IMR-90 (cell line): ENCODE results near the gene ACBD3. TPM values are rescaled to one million over a fixed set of nuclear protein-coding genes. Genes with fewer than 3 reads are reported as not detected.

ENCODE experiments used
- ATAC-seq: fragments of 200-7000 bp; cut with Tn5 transposase; 2 replicates; pipeline ENCODE4 v1.9.1; 2020; ENCODE audit warnings: low read depth, mild to moderate bottlenecking, moderate library complexity
- BruUV-seq: library from RNA; stranded (reverse); fragments of 400-500 nt; replicated peaks from 2 replicates; lab custom pipeline; 2021; lab: Mats Ljungman, UMichigan
- CTCF ChIA-PET: fragments of 300-600 bp; formaldehyde crosslinking; extraction: SDS; loops from one replicate; lab custom pipeline; 2021; ENCODE audit warnings: antibody characterized with exemption; lab: Yijun Ruan, JAX
- POLR2A ChIA-PET: fragments of 300-600 bp; sonication (Branson Sonifier 250); formaldehyde crosslinking; loops from one replicate; lab custom pipeline; 2022; ENCODE audit warnings: antibody characterized with exemption; ENCODE audit not compliant: unreplicated experiment; lab: Charles Lee
- DNase-seq: peaks from one replicate; pipeline ENCODE4 v3.0.0; 2013
- H2AFZ ChIP-seq: replicated peaks from 2 replicates; pipeline ENCODE3; 2013; ENCODE audit warnings: low read length, mild to moderate bottlenecking; ENCODE audit not compliant: poor library complexity
- H2AK5ac ChIP-seq: 2 replicates; pipeline ENCODE4 v1.6.1; 2013; ENCODE audit warnings: low read depth, low read length, inconsistent platforms
- H2AK9ac ChIP-seq: replicated peaks from 2 replicates; pipeline ENCODE3; 2013; ENCODE audit warnings: mild to moderate bottlenecking, low read depth, low read length, moderate library complexity; ENCODE audit not compliant: poor library complexity
- H2BK120ac ChIP-seq: 2 replicates; pipeline ENCODE4 v1.6.1; 2013; ENCODE audit warnings: low read depth, low read length, inconsistent platforms
- H2BK15ac ChIP-seq: 3 replicates; pipeline ENCODE4 v1.6.1; 2013; ENCODE audit warnings: low read depth, low read length, inconsistent platforms
- H2BK20ac ChIP-seq: 2 replicates; pipeline ENCODE4 v1.6.1; 2013; ENCODE audit warnings: low read depth, mild to moderate bottlenecking, inconsistent platforms, low read length, moderate library complexity
- H2BK5ac ChIP-seq: 2 replicates; pipeline ENCODE4 v1.6.1; 2013; ENCODE audit warnings: mild to moderate bottlenecking, low read depth, low read length, inconsistent platforms; ENCODE audit not compliant: poor library complexity, severe bottlenecking
- H3K14ac ChIP-seq: replicated peaks from 2 replicates; pipeline ENCODE4 v1.6.1; 2013; ENCODE audit warnings: low read depth, low read length, inconsistent platforms
- H3K18ac ChIP-seq: 2 replicates; pipeline ENCODE4 v1.6.1; 2013; ENCODE audit warnings: low read depth, low read length, control low read depth
- H3K23ac ChIP-seq: 2 replicates; pipeline ENCODE4 v1.6.1; 2013; ENCODE audit warnings: low read depth, low read length, inconsistent platforms
- H3K27ac ChIP-seq: 2 replicates; pipeline ENCODE4 v1.5.1; 2013; ENCODE audit warnings: mild to moderate bottlenecking, control low read depth, low read length; ENCODE audit not compliant: insufficient read depth
- H3K27me3 ChIP-seq: 2 replicates; pipeline ENCODE4 v1.6.1; 2013; ENCODE audit warnings: low read length; ENCODE audit not compliant: control insufficient read depth, insufficient read depth
- H3K36me3 ChIP-seq: 2 replicates; pipeline ENCODE4 v1.6.1; 2013; ENCODE audit warnings: low read length, mixed read lengths; ENCODE audit not compliant: control insufficient read depth, insufficient read depth
- H3K4ac ChIP-seq: 2 replicates; pipeline ENCODE4 v1.6.1; 2013; ENCODE audit warnings: low read depth, low read length, inconsistent platforms
- H3K4me1 ChIP-seq: 2 replicates; pipeline ENCODE4 v1.6.1; 2013; ENCODE audit warnings: low read length, mixed read lengths; ENCODE audit not compliant: control insufficient read depth, insufficient read depth
- H3K4me2 ChIP-seq: 2 replicates; pipeline ENCODE4 v1.6.1; 2013; ENCODE audit warnings: low read depth, mild to moderate bottlenecking, control low read depth, low read length, moderate library complexity
- H3K4me3 ChIP-seq: 2 replicates; pipeline ENCODE4 v1.5.1; 2013; ENCODE audit warnings: low read depth, mild to moderate bottlenecking, control low read depth, low read length, moderate library complexity; ENCODE audit not compliant: insufficient read depth
- H3K56ac ChIP-seq: 2 replicates; pipeline ENCODE4 v1.6.1; 2013; ENCODE audit warnings: low read length, inconsistent platforms; ENCODE audit not compliant: insufficient read depth; ENCODE audit errors: extremely low read depth
- H3K79me1 ChIP-seq, 2 experiments: 2 replicates each; pipeline ENCODE4 v1.6.1; 2013; ENCODE audit warnings: low read length in 2 of 2, inconsistent platforms in 1 of 2, low read depth in 1 of 2
- H3K9ac ChIP-seq: 2 replicates; pipeline ENCODE4 v1.6.1; 2013; ENCODE audit warnings: low read depth, low read length, control low read depth
- H3K9me1 ChIP-seq: 2 replicates; pipeline ENCODE4 v1.6.1; 2013; ENCODE audit warnings: low read length, inconsistent platforms; ENCODE audit not compliant: insufficient read depth
- H3K9me3 ChIP-seq: 2 replicates; pipeline ENCODE4 v1.6.1; 2013; ENCODE audit warnings: low read length; ENCODE audit not compliant: control insufficient read depth, insufficient read depth
- H4K20me1 ChIP-seq: 2 replicates; pipeline ENCODE4 v1.6.1; 2013; ENCODE audit warnings: low read length, inconsistent platforms; ENCODE audit not compliant: insufficient read depth
- H4K5ac ChIP-seq: 2 replicates; pipeline ENCODE4 v1.6.1; 2013; ENCODE audit warnings: mild to moderate bottlenecking, low read depth, low read length, control low read depth
- H4K8ac ChIP-seq, 2 experiments: 2 replicates each; pipeline ENCODE4 v1.6.1; 2013; ENCODE audit warnings: low read depth in 2 of 2, low read length in 2 of 2, control low read depth in 1 of 2, inconsistent platforms in 1 of 2
- H4K91ac ChIP-seq: 2 replicates; pipeline ENCODE4 v1.6.1; 2013; ENCODE audit warnings: low read depth, low read length, inconsistent platforms; ENCODE audit not compliant: insufficient read depth
- BHLHE40 ChIP-seq: fragments of 150-350 bp; IDR thresholded peaks from 2 replicates; pipeline ENCODE4 v1.6.1; 2016; ENCODE audit warnings: mild to moderate bottlenecking, low read depth, low read length
- CEBPB ChIP-seq: IDR thresholded peaks from 2 replicates; pipeline ENCODE4 v1.6.1; 2012; ENCODE audit warnings: low read depth, low read length, improper control_type of control experiment
- CHD1 ChIP-seq: IDR thresholded peaks from 2 replicates; pipeline ENCODE4 v1.6.1; 2012; ENCODE audit warnings: low read depth, low read length, improper control_type of control experiment
- FOS ChIP-seq: fragments of 150-350 bp; IDR thresholded peaks from 2 replicates; pipeline ENCODE4 v1.6.1; 2016; ENCODE audit warnings: low read depth, low read length
- MAFK ChIP-seq: IDR thresholded peaks from 2 replicates; pipeline ENCODE4 v1.6.1; 2012; ENCODE audit warnings: low read depth, low read length, improper control_type of control experiment
- MAZ ChIP-seq: IDR thresholded peaks from 2 replicates; pipeline ENCODE4 v1.6.1; 2012; ENCODE audit warnings: low read depth, mild to moderate bottlenecking, low read length, improper control_type of control experiment, moderate library complexity, borderline replicate concordance
- MXI1 ChIP-seq: IDR thresholded peaks from 2 replicates; pipeline ENCODE4 v1.6.1; 2012; ENCODE audit warnings: low read depth, mild to moderate bottlenecking, low read length, moderate library complexity, borderline replicate concordance
- NFE2L2 ChIP-seq: fragments of 150-350 bp; IDR thresholded peaks from 2 replicates; pipeline ENCODE4 v1.6.1; 2016; ENCODE audit warnings: low read depth, mild to moderate bottlenecking, low read length
- POLR2A ChIP-seq: IDR thresholded peaks from 2 replicates; pipeline ENCODE4 v1.6.1; 2012; ENCODE audit warnings: mild to moderate bottlenecking, low read depth, low read length
- RAD21 ChIP-seq: IDR thresholded peaks from 2 replicates; pipeline ENCODE4 v1.6.1; 2012; ENCODE audit warnings: low read length, improper control_type of control experiment
- RCOR1 ChIP-seq: IDR thresholded peaks from 2 replicates; pipeline ENCODE4 v1.6.1; 2012; ENCODE audit warnings: mild to moderate bottlenecking, low read length, improper control_type of control experiment; ENCODE audit not compliant: insufficient replicate concordance
- RFX5 ChIP-seq: IDR thresholded peaks from 2 replicates; pipeline ENCODE4 v1.8.0; 2012; ENCODE audit warnings: low read depth, mild to moderate bottlenecking, low read length, moderate library complexity
- SMC3 ChIP-seq: fragments of 150-350 bp; IDR thresholded peaks from 2 replicates; pipeline ENCODE4 v1.6.1; 2016; ENCODE audit warnings: low read depth, mild to moderate bottlenecking, antibody characterized with exemption, low read length, moderate library complexity
- WGBS, 2 experiments: methylation state at CpG; one replicate each; pipeline versions ENCODE4 v1.1.5 to v1.1.7; 2013; ENCODE audit warnings: missing lambda C conversion rate in 2 of 2; ENCODE audit not compliant: insufficient read length in 1 of 2; ENCODE audit errors: extremely low coverage in 2 of 2; 5-methylcytosine and 5-hydroxymethylcytosine counted together
- dilution Hi-C: fragments of 300-500 bp; cut with HindIII; formaldehyde crosslinking; loops from one replicate; pipeline ENCODE4 v1.14.3; 2018; ENCODE audit warnings: low sequenced_read_pairs; ENCODE audit not compliant: unreplicated experiment
- in situ Hi-C: fragments of 300-500 bp; cut with MboI; formaldehyde crosslinking; loops from 3 replicates; pipeline ENCODE4 v1.14.3; 2019; ENCODE audit warnings: low sequenced_read_pairs, inconsistent platforms, mixed read lengths
- intact Hi-C: fragments of 100-400 bp; cut with micrococcal nuclease; formaldehyde crosslinking; loops from 2 replicates; pipeline ENCODE4 v1.10.0; 2022
- polyA plus RNA-seq, 3 experiments: library from polyadenylated mRNA; depleted of rRNA; stranded (reverse); fragments of >200 nt; gene quantifications; 2 replicates each; pipeline ENCODE4 v1.2.3, GENCODE V29; 2012; ENCODE audit warnings: low replicate concordance in 1 of 3
- total RNA-seq: library from RNA; depleted of rRNA; stranded (reverse); fragments of >200 nt; gene quantifications from 2 replicates; pipeline ENCODE4 v1.2.3, GENCODE V29; 2012
- TF ChIP-seq, protein P1 (sequence below): conservative IDR thresholded peaks from 2 replicates; pipeline ENCODE4 v1.5.1; 2012; ENCODE audit warnings: mild to moderate bottlenecking, low read depth, low read length, improper control_type of control experiment
- TF ChIP-seq, protein P2 (sequence below): fragments of 150-350 bp; IDR thresholded peaks from 2 replicates; pipeline ENCODE4 v1.6.1; 2016; ENCODE audit warnings: low read depth, mild to moderate bottlenecking, low read length, moderate library complexity, borderline replicate concordance
- TF ChIP-seq, protein P3 (sequence below): fragments of 150-350 bp; IDR thresholded peaks from 2 replicates; pipeline ENCODE4 v1.6.1; 2017; ENCODE audit warnings: mild to moderate bottlenecking, antibody characterized with exemption, low read length, low read depth

Gene ACBD3
- total and polyA plus RNA-seq, 2 of the 4 experiments (the other 2 are of a cell fraction): 30.3 to 59.7 TPM

DNA sequence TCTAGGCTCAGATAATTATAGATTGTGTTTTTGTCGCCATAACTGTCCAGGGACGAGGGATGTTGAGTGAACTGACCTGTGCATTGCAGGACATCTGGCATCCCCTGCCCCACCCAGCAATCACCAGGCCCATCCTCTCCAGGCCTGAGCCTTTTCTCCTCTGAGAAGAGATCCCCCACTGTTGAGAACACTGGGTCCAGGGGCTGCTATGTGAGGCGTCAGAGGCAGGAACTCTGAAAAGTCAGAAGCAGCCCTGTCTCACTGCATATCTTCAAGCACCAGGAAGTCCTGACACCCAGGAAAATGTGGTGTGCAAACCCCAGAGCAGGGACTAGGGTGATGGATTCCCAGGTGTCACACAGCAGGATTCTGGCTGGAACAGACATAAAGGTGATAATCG lies 17.1 kb upstream of the ACBD3 start:
- no peak overlapping the region for H2BK20ac ChIP-seq
- no peak overlapping the region for H3K18ac ChIP-seq
- H2BK120ac ChIP-seq: no peak overlapping the region
- ATAC-seq (no peak), DNase-seq (no peak)
- no TSS peak for BruUV-seq
- no peak overlapping the region for H3K27ac ChIP-seq
- H2BK5ac ChIP-seq: no peak overlapping the region
- CTCF ChIA-PET: interaction anchor here (0.7 kb wide), 1 partner anchor 11 kb away, joined by 3 read pairs; no protein-coding TSS in a partner anchor
- WGBS, 2 experiments: 29% methylated on average over 1 of the region's 4 CpGs; no CpG with 5 or more reads in 1 of the 2 experiments
- H2AK9ac ChIP-seq: no peak overlapping the region
- no peak overlapping the region for H2BK15ac ChIP-seq
- H4K5ac ChIP-seq: no peak overlapping the region
- no peak overlapping the region for H2AK5ac ChIP-seq
- no peak overlapping the region for H3K9ac ChIP-seq
- no peak overlapping the region for H4K8ac ChIP-seq
- H3K79me1 ChIP-seq: no peaks in the 10 kb centered on the region
- no peak overlapping the region for H4K91ac ChIP-seq
- H3K23ac ChIP-seq: no peak overlapping the region
- no peak overlapping the region for H3K4me2 ChIP-seq
- no peaks in the 10 kb centered on the region for H3K36me3 ChIP-seq
- no peak overlapping the region for H2AFZ ChIP-seq
- no peak overlapping the region for H3K14ac ChIP-seq
- no peaks in the 10 kb centered on the region for H3K9me3 ChIP-seq
- no peak overlapping the region for H3K56ac ChIP-seq
- H3K27me3 ChIP-seq: peaks cover 12% of the 10 kb centered on the region
- no peaks in the 10 kb centered on the region for H3K9me1 ChIP-seq
- H3K4me3 ChIP-seq: no peak overlapping the region
- H3K4me1 ChIP-seq: no peaks in the 10 kb centered on the region
- H4K20me1 ChIP-seq: no peaks in the 10 kb centered on the region
- H3K4ac ChIP-seq: no peak overlapping the region
- in situ Hi-C loops (no loop called here), intact Hi-C loops (loop anchor here (10.0 kb wide), 1 partner anchor 131 kb away; no protein-coding TSS in a partner anchor), dilution Hi-C loops (no loop called here)
- TF ChIP-seq, protein P1, sequence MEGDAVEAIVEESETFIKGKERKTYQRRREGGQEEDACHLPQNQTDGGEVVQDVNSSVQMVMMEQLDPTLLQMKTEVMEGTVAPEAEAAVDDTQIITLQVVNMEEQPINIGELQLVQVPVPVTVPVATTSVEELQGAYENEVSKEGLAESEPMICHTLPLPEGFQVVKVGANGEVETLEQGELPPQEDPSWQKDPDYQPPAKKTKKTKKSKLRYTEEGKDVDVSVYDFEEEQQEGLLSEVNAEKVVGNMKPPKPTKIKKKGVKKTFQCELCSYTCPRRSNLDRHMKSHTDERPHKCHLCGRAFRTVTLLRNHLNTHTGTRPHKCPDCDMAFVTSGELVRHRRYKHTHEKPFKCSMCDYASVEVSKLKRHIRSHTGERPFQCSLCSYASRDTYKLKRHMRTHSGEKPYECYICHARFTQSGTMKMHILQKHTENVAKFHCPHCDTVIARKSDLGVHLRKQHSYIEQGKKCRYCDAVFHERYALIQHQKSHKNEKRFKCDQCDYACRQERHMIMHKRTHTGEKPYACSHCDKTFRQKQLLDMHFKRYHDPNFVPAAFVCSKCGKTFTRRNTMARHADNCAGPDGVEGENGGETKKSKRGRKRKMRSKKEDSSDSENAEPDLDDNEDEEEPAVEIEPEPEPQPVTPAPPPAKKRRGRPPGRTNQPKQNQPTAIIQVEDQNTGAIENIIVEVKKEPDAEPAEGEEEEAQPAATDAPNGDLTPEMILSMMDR: no peak
- TF ChIP-seq, protein P2, sequence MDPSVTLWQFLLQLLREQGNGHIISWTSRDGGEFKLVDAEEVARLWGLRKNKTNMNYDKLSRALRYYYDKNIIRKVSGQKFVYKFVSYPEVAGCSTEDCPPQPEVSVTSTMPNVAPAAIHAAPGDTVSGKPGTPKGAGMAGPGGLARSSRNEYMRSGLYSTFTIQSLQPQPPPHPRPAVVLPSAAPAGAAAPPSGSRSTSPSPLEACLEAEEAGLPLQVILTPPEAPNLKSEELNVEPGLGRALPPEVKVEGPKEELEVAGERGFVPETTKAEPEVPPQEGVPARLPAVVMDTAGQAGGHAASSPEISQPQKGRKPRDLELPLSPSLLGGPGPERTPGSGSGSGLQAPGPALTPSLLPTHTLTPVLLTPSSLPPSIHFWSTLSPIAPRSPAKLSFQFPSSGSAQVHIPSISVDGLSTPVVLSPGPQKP: no peak
- TF ChIP-seq RFX5 (no peak), FOS (no peak), MXI1 (no peak), RCOR1 (no peak), RAD21 (no peak), BHLHE40 (no peak), MAFK (no peak), MAZ (no peak), CEBPB (no peak), SMC3 (no peak), NFE2L2 (no peak), CHD1 (no peak), POLR2A (no peak)
- TF ChIP-seq, protein P3, sequence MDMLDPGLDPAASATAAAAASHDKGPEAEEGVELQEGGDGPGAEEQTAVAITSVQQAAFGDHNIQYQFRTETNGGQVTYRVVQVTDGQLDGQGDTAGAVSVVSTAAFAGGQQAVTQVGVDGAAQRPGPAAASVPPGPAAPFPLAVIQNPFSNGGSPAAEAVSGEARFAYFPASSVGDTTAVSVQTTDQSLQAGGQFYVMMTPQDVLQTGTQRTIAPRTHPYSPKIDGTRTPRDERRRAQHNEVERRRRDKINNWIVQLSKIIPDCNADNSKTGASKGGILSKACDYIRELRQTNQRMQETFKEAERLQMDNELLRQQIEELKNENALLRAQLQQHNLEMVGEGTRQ: no peak
- POLR2A ChIA-PET: no interaction called here
